ENCODE measurements around the gene RING1. TPM values are rescaled to one million over a fixed set of nuclear protein-coding genes. Genes with fewer than 3 reads are reported as not detected.

The RING1 gene
- total and polyA plus RNA-seq, 2 experiments from 2014 or later = 6.4 to 16.0 TPM

DNA sequence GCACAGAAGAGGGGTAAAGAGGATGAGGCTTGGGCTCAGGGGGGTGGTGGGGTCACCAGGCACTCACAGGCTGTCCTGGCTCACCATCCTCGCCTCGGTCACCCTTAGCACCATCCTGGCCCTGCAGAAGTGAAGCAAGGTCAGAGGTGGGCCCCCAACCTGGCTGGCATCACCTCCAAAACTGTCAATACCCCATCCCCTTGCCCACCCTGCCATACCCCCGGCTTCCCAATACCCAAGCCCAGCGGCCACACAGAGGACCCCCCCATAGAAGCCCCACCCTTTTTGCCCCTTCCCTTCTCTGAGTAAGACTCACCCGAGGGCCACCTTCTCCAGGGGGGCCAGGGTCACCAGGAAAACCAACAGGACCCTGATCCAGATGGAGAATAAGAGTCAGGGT lies 39.7 kb upstream of the RING1 start (continued):
- no peak for TF ChIP-seq ZNF462 (CRISPR knock-in tag; IDR thresholded peaks at IDR 0.05)
- no peak for TF ChIP-seq STAT1 (IDR thresholded peaks at IDR 0.05; ENCODE audit: unreplicated experiment)
- TF ChIP-seq ZNF114 (CRISPR knock-in tag; IDR thresholded peaks at IDR 0.05) = no peak
- TF ChIP-seq, protein P1, sequence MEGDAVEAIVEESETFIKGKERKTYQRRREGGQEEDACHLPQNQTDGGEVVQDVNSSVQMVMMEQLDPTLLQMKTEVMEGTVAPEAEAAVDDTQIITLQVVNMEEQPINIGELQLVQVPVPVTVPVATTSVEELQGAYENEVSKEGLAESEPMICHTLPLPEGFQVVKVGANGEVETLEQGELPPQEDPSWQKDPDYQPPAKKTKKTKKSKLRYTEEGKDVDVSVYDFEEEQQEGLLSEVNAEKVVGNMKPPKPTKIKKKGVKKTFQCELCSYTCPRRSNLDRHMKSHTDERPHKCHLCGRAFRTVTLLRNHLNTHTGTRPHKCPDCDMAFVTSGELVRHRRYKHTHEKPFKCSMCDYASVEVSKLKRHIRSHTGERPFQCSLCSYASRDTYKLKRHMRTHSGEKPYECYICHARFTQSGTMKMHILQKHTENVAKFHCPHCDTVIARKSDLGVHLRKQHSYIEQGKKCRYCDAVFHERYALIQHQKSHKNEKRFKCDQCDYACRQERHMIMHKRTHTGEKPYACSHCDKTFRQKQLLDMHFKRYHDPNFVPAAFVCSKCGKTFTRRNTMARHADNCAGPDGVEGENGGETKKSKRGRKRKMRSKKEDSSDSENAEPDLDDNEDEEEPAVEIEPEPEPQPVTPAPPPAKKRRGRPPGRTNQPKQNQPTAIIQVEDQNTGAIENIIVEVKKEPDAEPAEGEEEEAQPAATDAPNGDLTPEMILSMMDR (conservative IDR thresholded peaks at IDR 0.05; ENCODE audit: low read depth in 2 of 2) = no peak
- no peak for TF ChIP-seq ZNF331 (CRISPR knock-in tag; IDR thresholded peaks at IDR 0.05; ENCODE audit: low read depth)

DNA sequence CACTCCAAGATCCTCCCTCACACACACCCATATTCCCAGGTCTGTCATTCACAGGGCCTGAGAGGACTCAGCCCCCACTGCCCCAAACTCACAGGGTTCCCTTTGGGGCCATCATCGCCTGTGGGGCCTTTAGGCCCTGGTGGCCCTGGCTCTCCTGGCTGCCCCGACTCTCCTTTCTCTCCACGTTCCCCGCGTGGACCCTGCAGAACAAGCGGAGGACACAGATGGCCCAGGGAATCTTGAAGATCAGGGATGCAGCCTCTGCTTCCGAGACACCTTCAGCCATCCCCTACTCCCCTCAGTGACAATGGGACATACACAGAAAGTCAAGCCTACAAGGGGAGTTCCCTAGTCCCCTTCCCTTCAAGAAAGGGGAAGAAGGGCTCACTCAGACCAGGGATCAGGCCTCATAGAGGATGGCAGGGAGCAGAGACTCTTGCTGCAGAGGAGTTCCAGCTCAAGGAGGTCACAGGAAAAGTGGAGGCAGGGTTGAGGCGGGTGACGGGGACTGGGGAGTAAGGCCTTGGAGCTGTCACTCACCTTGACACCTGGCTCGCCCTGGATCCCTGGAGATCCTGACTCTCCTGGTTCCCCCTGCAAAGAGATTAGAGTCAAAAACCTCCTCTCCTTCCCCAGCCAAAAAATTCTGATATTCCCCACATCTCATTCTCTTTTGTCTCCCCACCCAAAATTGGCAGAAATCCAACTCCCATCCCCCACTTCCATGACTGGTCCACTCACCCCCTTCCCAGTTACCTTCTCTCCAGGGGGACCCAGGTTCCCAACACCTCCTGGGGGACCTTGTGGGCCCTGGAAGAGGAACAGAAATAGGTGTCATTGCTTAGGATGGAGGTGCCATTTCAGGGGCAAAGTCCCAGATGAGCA lies 38.8 kb upstream of the RING1 start:
- no peaks in the 10 kb centered on the region for H3K9me2 ChIP-seq (ENCODE audit: insufficient read depth)
- H3F3A ChIP-seq (replicated peaks; ENCODE audit: low read depth) = no peaks in the 10 kb centered on the region
- ATAC-seq (no peak), DNase-seq (ENCODE audit: low spot score) (no peak)
- H3K4me1 ChIP-seq (ENCODE audit: insufficient read depth) = no peaks in the 10 kb centered on the region; the same call in 1 of the 2 replicates
- no peak overlapping the region for H3K4me3 ChIP-seq
- peaks cover 10% of the 10 kb centered on the region for H3K27me3 Mint-ChIP-seq (ENCODE audit: insufficient read depth, low read depth, poor library complexity)
- no peak overlapping the region for H3K27ac ChIP-seq (ENCODE audit: low read depth)
- no peak overlapping the region for H2AFZ ChIP-seq
- H3K36me3 ChIP-seq (ENCODE audit: insufficient read depth) = no peaks in the 10 kb centered on the region
- H3K4me1 Mint-ChIP-seq = peaks cover 6% of the 10 kb centered on the region; the same call in 2 of the 3 replicates
- no peaks in the 10 kb centered on the region for H3K27me3 ChIP-seq (ENCODE audit: insufficient read depth)
- H3K36me3 Mint-ChIP-seq (ENCODE audit: low read depth) = no peaks in the 10 kb centered on the region
- H3K9me3 Mint-ChIP-seq = no peaks in the 10 kb centered on the region; the same call in 1 of the 3 replicates
- H3K27ac Mint-ChIP-seq = no peak overlapping the region
- H3K79me2 ChIP-seq (replicated peaks; ENCODE audit: insufficient read depth) = no peaks in the 10 kb centered on the region
- H3K4me3 Mint-ChIP-seq = no peak overlapping the region
- H4K20me1 ChIP-seq (replicated peaks; ENCODE audit: insufficient read depth) = no peaks in the 10 kb centered on the region
- no peak overlapping the region for H3K4me2 ChIP-seq
- TF ChIP-seq CREB1 (CRISPR knock-in tag; IDR thresholded peaks at IDR 0.05; ENCODE audit: low read depth) (no peak), ZNF114 (CRISPR knock-in tag; IDR thresholded peaks at IDR 0.05) (no peak), POLR2AphosphoS5 (IDR thresholded peaks at IDR 0.05; ENCODE audit: low read depth) (no peak), ETS1 (IDR thresholded peaks at IDR 0.05) (no peak), STAT1 (IDR thresholded peaks at IDR 0.05; ENCODE audit: unreplicated experiment) (no peak), JUNB (IDR thresholded peaks at IDR 0.05; ENCODE audit: unreplicated experiment) (no peak), NANOG (IDR thresholded peaks at IDR 0.05; ENCODE audit: borderline replicate concordance) (no peak)
- TF ChIP-seq, protein P2, sequence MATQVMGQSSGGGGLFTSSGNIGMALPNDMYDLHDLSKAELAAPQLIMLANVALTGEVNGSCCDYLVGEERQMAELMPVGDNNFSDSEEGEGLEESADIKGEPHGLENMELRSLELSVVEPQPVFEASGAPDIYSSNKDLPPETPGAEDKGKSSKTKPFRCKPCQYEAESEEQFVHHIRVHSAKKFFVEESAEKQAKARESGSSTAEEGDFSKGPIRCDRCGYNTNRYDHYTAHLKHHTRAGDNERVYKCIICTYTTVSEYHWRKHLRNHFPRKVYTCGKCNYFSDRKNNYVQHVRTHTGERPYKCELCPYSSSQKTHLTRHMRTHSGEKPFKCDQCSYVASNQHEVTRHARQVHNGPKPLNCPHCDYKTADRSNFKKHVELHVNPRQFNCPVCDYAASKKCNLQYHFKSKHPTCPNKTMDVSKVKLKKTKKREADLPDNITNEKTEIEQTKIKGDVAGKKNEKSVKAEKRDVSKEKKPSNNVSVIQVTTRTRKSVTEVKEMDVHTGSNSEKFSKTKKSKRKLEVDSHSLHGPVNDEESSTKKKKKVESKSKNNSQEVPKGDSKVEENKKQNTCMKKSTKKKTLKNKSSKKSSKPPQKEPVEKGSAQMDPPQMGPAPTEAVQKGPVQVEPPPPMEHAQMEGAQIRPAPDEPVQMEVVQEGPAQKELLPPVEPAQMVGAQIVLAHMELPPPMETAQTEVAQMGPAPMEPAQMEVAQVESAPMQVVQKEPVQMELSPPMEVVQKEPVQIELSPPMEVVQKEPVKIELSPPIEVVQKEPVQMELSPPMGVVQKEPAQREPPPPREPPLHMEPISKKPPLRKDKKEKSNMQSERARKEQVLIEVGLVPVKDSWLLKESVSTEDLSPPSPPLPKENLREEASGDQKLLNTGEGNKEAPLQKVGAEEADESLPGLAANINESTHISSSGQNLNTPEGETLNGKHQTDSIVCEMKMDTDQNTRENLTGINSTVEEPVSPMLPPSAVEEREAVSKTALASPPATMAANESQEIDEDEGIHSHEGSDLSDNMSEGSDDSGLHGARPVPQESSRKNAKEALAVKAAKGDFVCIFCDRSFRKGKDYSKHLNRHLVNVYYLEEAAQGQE (IDR thresholded peaks at IDR 0.05; ENCODE audit: unreplicated experiment) = no peak

All from GM23338 (cell line).